Parathyroid adenoma (tissue), 2 donors: Measurements from ENCODE around the gene EML1.

Experiments used
- H2AFZ ChIP-seq: fragments of 300-600 bp; sonication (generic); one replicate; pipeline ENCODE4 v1.7.0; 2017; ENCODE audit warnings: antibody characterized with exemption, mild to moderate bottlenecking
- H3K27ac ChIP-seq: fragments of 300-600 bp; sonication (generic); one replicate; pipeline ENCODE4 v1.7.0; 2017
- H3K27me3 ChIP-seq: fragments of 300-600 bp; sonication (generic); one replicate; pipeline ENCODE4 v1.7.0; 2017; ENCODE audit warnings: low read length; ENCODE audit not compliant: control insufficient read depth, insufficient read depth
- H3K36me3 ChIP-seq: fragments of 300-600 bp; sonication (generic); one replicate; pipeline ENCODE4 v1.7.0; 2017; ENCODE audit warnings: low read length; ENCODE audit not compliant: control insufficient read depth, insufficient read depth
- H3K4me1 ChIP-seq: fragments of 300-600 bp; sonication (generic); one replicate; pipeline ENCODE4 v1.7.0; 2017; ENCODE audit warnings: control low read depth
- H3K4me2 ChIP-seq: fragments of 300-600 bp; sonication (generic); one replicate; pipeline ENCODE4 v1.7.0; 2017; ENCODE audit warnings: low read length
- H3K4me3 ChIP-seq: fragments of 300-600 bp; sonication (generic); one replicate; pipeline ENCODE4 v1.7.0; 2017; ENCODE audit warnings: low read depth, low read length
- H3K79me2 ChIP-seq: fragments of 300-600 bp; sonication (generic); one replicate; pipeline ENCODE4 v1.7.0; 2017; ENCODE audit warnings: control low read depth
- H3K9ac ChIP-seq: fragments of 300-600 bp; sonication (generic); one replicate; pipeline ENCODE4 v1.7.0; 2017; ENCODE audit warnings: mild to moderate bottlenecking
- H3K9me3 ChIP-seq: fragments of 300-600 bp; sonication (generic); one replicate; pipeline ENCODE4 v1.7.0; 2017; ENCODE audit warnings: low read length; ENCODE audit not compliant: control insufficient read depth
- TF ChIP-seq, protein P1 (sequence below): fragments of 300-600 bp; sonication (generic); IDR thresholded peaks from one replicate; pipeline ENCODE4 v1.7.0; 2017; ENCODE audit warnings: antibody characterized with exemption, mild to moderate bottlenecking
- donor health status: primary hyperparathyroidism.

Gene EML1

DNA sequence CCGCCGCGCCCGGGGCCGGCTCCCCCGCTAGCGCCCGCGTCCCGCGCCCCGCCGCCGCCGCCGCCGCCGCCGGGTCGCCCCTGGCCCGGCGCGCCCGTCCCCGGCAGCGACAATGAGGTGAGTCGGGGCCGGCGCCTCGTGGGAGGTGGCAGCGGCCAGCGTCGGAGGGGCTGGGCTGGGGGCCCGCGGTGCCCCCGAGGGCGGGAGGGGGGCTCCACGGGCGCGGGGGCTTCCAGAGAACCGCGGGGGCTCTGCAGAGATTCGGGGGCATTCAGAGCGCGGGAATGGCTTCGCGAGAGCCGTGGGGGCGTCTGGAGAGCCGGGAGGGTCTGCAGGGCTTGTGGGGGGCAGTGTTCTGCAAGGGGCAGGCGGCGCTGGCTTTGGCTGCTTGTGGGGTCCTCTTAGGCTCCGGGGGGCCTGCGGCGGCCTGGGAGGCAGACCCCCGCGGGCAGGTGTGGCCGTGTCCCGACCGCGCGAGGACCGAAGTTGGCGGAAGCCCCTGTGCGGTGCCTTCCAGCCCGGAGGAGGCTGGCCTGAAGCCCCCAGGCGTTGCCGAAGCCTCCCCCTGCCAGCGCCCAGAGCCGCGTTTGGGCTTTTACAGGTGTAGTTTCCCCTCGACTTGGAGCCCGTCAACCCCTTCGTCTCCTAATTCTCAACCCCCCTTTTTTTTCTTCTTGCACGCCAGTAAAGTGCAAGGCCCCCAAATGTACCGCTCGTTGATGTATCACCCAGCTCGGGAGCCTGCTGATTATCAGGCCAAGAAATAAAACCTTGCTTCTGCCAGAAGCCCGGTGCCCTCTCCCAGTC is 178.9 kb downstream of the EML1 start:
- Histone ChIP-seq H3K27me3 (no peaks in the 10 kb centered on the region), H3K4me1 (no peaks in the 10 kb centered on the region), H3K4me3 (peak overlapping the region; percentile 45), H3K79me2 (no peaks in the 10 kb centered on the region), H2AFZ (peak overlapping the region; percentile 91), H3K4me2 (peak overlapping the region; percentile 50), H3K27ac (no peak overlapping the region), H3K9ac (no peak overlapping the region), H3K9me3 (no peaks in the 10 kb centered on the region), H3K36me3 (no peaks in the 10 kb centered on the region)
- TF ChIP-seq, protein P1, sequence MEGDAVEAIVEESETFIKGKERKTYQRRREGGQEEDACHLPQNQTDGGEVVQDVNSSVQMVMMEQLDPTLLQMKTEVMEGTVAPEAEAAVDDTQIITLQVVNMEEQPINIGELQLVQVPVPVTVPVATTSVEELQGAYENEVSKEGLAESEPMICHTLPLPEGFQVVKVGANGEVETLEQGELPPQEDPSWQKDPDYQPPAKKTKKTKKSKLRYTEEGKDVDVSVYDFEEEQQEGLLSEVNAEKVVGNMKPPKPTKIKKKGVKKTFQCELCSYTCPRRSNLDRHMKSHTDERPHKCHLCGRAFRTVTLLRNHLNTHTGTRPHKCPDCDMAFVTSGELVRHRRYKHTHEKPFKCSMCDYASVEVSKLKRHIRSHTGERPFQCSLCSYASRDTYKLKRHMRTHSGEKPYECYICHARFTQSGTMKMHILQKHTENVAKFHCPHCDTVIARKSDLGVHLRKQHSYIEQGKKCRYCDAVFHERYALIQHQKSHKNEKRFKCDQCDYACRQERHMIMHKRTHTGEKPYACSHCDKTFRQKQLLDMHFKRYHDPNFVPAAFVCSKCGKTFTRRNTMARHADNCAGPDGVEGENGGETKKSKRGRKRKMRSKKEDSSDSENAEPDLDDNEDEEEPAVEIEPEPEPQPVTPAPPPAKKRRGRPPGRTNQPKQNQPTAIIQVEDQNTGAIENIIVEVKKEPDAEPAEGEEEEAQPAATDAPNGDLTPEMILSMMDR = no peak

DNA sequence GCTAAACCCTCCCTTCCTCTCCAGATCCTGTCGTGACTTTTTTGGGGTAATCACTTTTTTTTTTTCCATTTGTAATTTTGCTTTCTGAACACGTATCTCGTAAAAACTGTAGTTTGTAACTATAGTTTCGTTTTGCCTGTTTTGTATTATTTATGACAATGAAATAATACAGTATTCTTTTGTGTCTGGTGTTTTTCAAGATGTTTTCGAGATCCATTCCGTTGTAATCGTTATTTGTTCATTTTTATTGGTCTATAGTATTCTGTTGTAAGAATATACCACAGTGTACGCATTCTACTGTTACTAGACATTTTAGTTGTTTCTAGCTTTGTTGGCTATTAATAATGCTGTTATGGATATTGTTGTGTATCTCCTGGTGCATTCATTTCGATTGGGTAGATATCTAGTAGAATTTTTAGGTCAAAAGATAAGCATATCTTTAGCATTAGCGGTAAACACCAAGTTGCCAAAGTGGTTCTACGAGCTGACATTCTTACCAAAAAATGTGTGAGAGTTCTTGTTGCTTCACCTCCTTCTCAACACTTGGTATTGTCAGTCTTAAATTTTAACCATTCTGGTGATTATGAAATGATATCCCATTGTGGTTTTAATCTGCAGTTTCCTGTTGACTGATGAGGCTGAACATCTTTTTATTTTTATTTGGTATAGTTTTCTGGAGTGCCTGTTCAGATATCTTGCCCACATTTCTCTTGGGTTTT is 179.7 kb downstream of the EML1 start:
- H3K27ac ChIP-seq = no peak overlapping the region
- TF ChIP-seq, protein P1 = no peak
- H3K9ac ChIP-seq = no peak overlapping the region
- H3K36me3 ChIP-seq = no peaks in the 10 kb centered on the region
- H3K27me3 ChIP-seq = no peaks in the 10 kb centered on the region
- peak overlapping the region; percentile 45 for H3K4me3 ChIP-seq
- H3K79me2 ChIP-seq = no peaks in the 10 kb centered on the region
- no peaks in the 10 kb centered on the region for H3K4me1 ChIP-seq
- peak overlapping the region; percentile 91 for H2AFZ ChIP-seq
- H3K9me3 ChIP-seq = no peaks in the 10 kb centered on the region
- peak overlapping the region; percentile 50 for H3K4me2 ChIP-seq

DNA sequence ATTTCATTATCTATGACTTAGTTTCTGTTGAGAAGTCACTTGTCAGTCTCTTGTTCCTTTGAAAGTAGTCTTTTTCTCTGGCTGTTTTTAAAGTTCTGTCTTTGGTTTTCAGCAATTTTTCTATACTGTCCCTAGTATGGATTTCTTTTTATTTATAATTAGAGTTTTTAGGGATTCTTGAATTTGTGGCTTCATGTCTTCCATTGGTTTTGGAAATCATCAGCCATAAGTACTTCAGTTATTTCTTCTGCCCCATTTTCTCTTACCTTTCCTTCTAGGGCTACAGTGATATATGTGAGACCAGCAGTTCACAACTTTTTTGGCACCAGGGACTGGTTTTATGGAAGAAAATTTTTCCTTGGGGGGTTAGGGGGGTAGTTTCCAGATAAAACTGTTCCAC is 182.0 kb downstream of the EML1 start:
- Histone ChIP-seq H3K36me3 (no peaks in the 10 kb centered on the region), H3K4me2 (no peak overlapping the region), H3K27me3 (no peaks in the 10 kb centered on the region), H3K4me3 (no peak overlapping the region), H3K9ac (no peak overlapping the region), H3K79me2 (no peaks in the 10 kb centered on the region), H3K27ac (no peak overlapping the region), H3K4me1 (no peaks in the 10 kb centered on the region), H3K9me3 (no peaks in the 10 kb centered on the region), H2AFZ (no peak overlapping the region)
- TF ChIP-seq, protein P1 = no peak

DNA sequence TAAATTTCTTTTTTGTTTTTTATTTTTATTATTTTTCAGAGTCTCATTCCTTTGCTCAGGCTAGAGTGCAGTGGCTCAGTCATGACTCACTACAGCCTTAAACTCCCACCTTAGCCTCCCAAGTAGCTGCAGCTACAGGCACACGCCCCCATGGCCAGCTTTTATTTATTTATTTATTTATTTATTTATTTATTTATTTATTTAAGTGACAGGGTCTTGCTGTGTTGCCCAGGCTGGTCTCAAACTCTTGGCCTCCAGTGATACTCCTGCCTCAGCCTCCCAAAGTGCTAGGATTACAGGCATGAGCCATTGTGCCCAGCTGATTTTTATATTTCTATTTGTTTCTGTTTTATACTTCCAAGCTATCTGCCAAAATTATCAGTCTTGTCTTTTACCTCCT is 182.8 kb downstream of the EML1 start:
- Histone ChIP-seq H3K9me3 (no peaks in the 10 kb centered on the region), H3K27me3 (no peaks in the 10 kb centered on the region), H3K4me2 (no peak overlapping the region), H3K9ac (no peak overlapping the region), H3K4me3 (no peak overlapping the region), H3K36me3 (no peaks in the 10 kb centered on the region), H3K27ac (no peak overlapping the region), H2AFZ (no peak overlapping the region), H3K4me1 (no peaks in the 10 kb centered on the region), H3K79me2 (no peaks in the 10 kb centered on the region)
- TF ChIP-seq, protein P1 = no peak
